ENCODE data around the gene KCNQ1OT1.

- TF ChIP-seq CTCF (IDR thresholded peaks at IDR 0.05) = no peak
- TF ChIP-seq POLR2A (IDR thresholded peaks at IDR 0.05) = no peak
Observed at GRCh38 chr11:2644844-2645778, 54.7 kb downstream of the KCNQ1OT1 start.
